HFF-Myc (cell line): Measurements from ENCODE around the gene MLF2.

ENCODE experiments used
- DNase-seq: peaks from one replicate; pipeline ENCODE4 v3.0.0-alpha.2; 2011; ENCODE audit warnings: low read depth; ENCODE audit errors: extremely low read depth
- H3K4me3 ChIP-seq: replicated peaks from 2 replicates; pipeline ENCODE4 v1.5.1; 2011; ENCODE audit warnings: low read depth, mild to moderate bottlenecking, control low read depth, low read length
- CTCF ChIP-seq: IDR thresholded peaks from 2 replicates; pipeline ENCODE4 v1.5.1; 2012; ENCODE audit warnings: mild to moderate bottlenecking, low read depth, low read length, control low read depth; ENCODE audit errors: missing control alignments

MLF2 gene

GRCh38 chr12:6772331-6772695, 19.4 kb upstream of the MLF2 start, which contains the start of gene LAG3:
LAG3 (plus strand) TSS chr12:6772520; CDS start chr12:6772853, 333 bp downstream.
- H3K4me3 ChIP-seq = no peak within 1 kb of the TSS
- DNase-seq = no peak
- TF ChIP-seq CTCF = no peak

- no peak overlapping the region for H3K4me3 ChIP-seq
- DNase-seq = no peak
- TF ChIP-seq CTCF = no peak
Observed at GRCh38 chr12:6771509-6772330, 18.8 kb upstream of the MLF2 start.

GRCh38 chr12:6771091-6771495, 18.2 kb upstream of the MLF2 start:
- DNase-seq = no peak
- no peak for TF ChIP-seq CTCF
- no peak overlapping the region for H3K4me3 ChIP-seq

GRCh38 chr12:6770600-6770999, 17.7 kb upstream of the MLF2 start:
- no peak overlapping the region for H3K4me3 ChIP-seq
- no peak for TF ChIP-seq CTCF
- no peak for DNase-seq

- H3K4me3 ChIP-seq = no peak overlapping the region
- no peak for TF ChIP-seq CTCF
- no peak for DNase-seq
Observed at GRCh38 chr12:6770094-6770493, 17.2 kb upstream of the MLF2 start.

GRCh38 chr12:6769666-6770065, 16.7 kb upstream of the MLF2 start:
- no peak for DNase-seq
- no peak for TF ChIP-seq CTCF
- H3K4me3 ChIP-seq = no peak overlapping the region
